Fibroblast of lung (primary cell): ENCODE measurements around the gene BEND2. TPM values are rescaled to one million over a fixed set of nuclear protein-coding genes. Genes with fewer than 3 reads are reported as not detected.

Experiments used
- DNase-seq, 2 donors: peaks; one replicate each; pipeline versions ENCODE4 v3.0.0 to v3.0.0-alpha.2; 2010; ENCODE audit warnings: low read depth in 2 of 2
- H2AFZ ChIP-seq: 2 replicates; pipeline ENCODE4 v1.5.1; 2012; ENCODE audit warnings: low read length, control low read depth, inconsistent platforms
- H3K27ac ChIP-seq: 2 replicates; pipeline ENCODE4 v1.5.1; 2011; ENCODE audit warnings: low read length, control low read depth; ENCODE audit not compliant: insufficient read depth
- H3K27me3 ChIP-seq: 2 replicates; pipeline ENCODE4 v1.5.1; 2011; ENCODE audit warnings: mild to moderate bottlenecking, low read length; ENCODE audit not compliant: control insufficient read depth, insufficient read depth
- H3K36me3 ChIP-seq: 2 replicates; pipeline ENCODE4 v1.5.1; 2011; ENCODE audit warnings: low read length; ENCODE audit not compliant: control insufficient read depth, insufficient read depth
- H3K4me1 ChIP-seq: 2 replicates; pipeline ENCODE4 v1.5.1; 2011; ENCODE audit warnings: low read length; ENCODE audit not compliant: control insufficient read depth, insufficient read depth; ENCODE audit errors: extremely low read depth
- H3K4me2 ChIP-seq: 2 replicates; pipeline ENCODE4 v1.5.1; 2011; ENCODE audit warnings: low read length, control low read depth; ENCODE audit not compliant: insufficient read depth; ENCODE audit errors: extremely low read depth
- H3K4me3 ChIP-seq, 4 experiments: fragments of 200-600 bp in 1 of 4; sonication (generic) in 1 of 4; replicated peaks in 1 of 4; 2 replicates each; pipeline ENCODE4 v1.5.1; 2011 to 2016; ENCODE audit warnings: low read length in 4 of 4, low read depth in 3 of 4, mild to moderate bottlenecking in 3 of 4, control low read depth in 2 of 4, inconsistent platforms in 1 of 4, mixed read lengths in 1 of 4; ENCODE audit not compliant: insufficient read depth in 1 of 4; ENCODE audit errors: control extremely low read depth in 1 of 4
- H3K79me2 ChIP-seq: 2 replicates; pipeline ENCODE4 v1.5.1; 2012; ENCODE audit warnings: mild to moderate bottlenecking, low read length, inconsistent platforms; ENCODE audit not compliant: control insufficient read depth, insufficient read depth
- H3K9ac ChIP-seq: 2 replicates; pipeline ENCODE4 v1.5.1; 2011; ENCODE audit warnings: mild to moderate bottlenecking, low read length, control low read depth; ENCODE audit not compliant: insufficient read depth
- H3K9me3 ChIP-seq: 2 replicates; pipeline ENCODE4 v1.5.1; 2012; ENCODE audit warnings: low read depth, low read length; ENCODE audit not compliant: control insufficient read depth, insufficient read depth
- H4K20me1 ChIP-seq: 2 replicates; pipeline ENCODE4 v1.5.1; 2011; ENCODE audit warnings: low read length; ENCODE audit not compliant: control insufficient read depth, insufficient read depth; ENCODE audit errors: extremely low read depth
- CTCF ChIP-seq, 2 donors: IDR thresholded peaks in 1 of 2; conservative IDR thresholded peaks in 1 of 2; 1 replicate in 1 of 2; 2 replicates in 1 of 2; pipeline ENCODE4 v1.5.1; 2011 to 2012; ENCODE audit warnings: low read length in 2 of 2, control low read depth in 1 of 2, inconsistent platforms in 1 of 2, low read depth in 1 of 2, mild to moderate bottlenecking in 1 of 2
- EZH2 ChIP-seq: IDR thresholded peaks from 2 replicates; pipeline ENCODE4 v1.5.1; 2012; ENCODE audit warnings: low read length, control low read depth, mild to moderate bottlenecking; ENCODE audit errors: missing control alignments
- polyA plus RNA-seq, 2 donors: library from polyadenylated mRNA; depleted of rRNA in 1 of 2; stranded (reverse) in 1 of 2; unstranded in 1 of 2; fragments of >200 nt; gene quantifications; 2 replicates each; pipeline ENCODE4 v1.2.1, GENCODE V29; 2011 to 2012; ENCODE audit warnings: missing spikeins in 1 of 2
- total RNA-seq: library from RNA; depleted of rRNA; stranded (reverse); fragments of >200 nt; gene quantifications from 2 replicates; pipeline ENCODE4 v1.2.1, GENCODE V29; 2014

BEND2 gene
- total and polyA plus RNA-seq, 2 donors (not counting 1 experiment from before 2014, with no cell fraction given) = not detected

DNA sequence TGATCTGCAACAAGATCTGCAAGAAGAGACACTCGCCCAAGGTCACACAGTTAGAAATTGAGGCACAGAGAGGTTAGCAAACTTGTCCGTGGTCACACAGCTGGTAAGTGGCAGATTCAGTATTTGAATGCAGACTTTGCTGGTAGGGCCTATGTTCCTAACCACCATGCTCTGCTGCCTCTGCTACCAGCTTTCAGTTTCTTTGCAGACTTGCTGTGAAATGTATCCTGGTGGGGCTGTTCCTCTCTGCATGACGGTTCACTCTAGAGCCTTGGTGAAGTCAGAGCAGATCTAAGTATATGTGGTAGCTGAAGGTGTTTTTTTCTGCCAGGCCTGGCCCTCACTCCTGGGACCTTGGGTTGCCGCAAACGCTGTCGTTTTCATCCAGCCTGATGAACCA is 87.1 kb downstream of the BEND2 start:
- Histone ChIP-seq H3K4me1 (no peaks in the 10 kb centered on the region), H3K9me3 (no peaks in the 10 kb centered on the region), H3K79me2 (no peaks in the 10 kb centered on the region), H3K36me3 (no peaks in the 10 kb centered on the region), H2AFZ (no peak overlapping the region), H4K20me1 (no peaks in the 10 kb centered on the region), H3K4me2 (no peak overlapping the region), H3K27me3 (no peaks in the 10 kb centered on the region), H3K9ac (no peak overlapping the region), H3K4me3 (no peak overlapping the region), H3K27ac (no peak overlapping the region)
- TF ChIP-seq CTCF (conservative IDR thresholded peaks at IDR 0.05 in 1 of 2, IDR thresholded peaks at IDR 0.05 in 1 of 2; ENCODE audit: low read depth in 1 of 2, low read length in 2 of 2) (no peak), EZH2 (no peak)
- DNase-seq = no peak

- no peaks in the 10 kb centered on the region for H3K36me3 ChIP-seq
- H3K4me3 ChIP-seq = no peak overlapping the region
- no peak overlapping the region for H3K27ac ChIP-seq
- no peaks in the 10 kb centered on the region for H3K79me2 ChIP-seq
- no peak overlapping the region for H2AFZ ChIP-seq
- no peak for DNase-seq
- H3K27me3 ChIP-seq = no peaks in the 10 kb centered on the region
- H3K4me2 ChIP-seq = no peak overlapping the region
- TF ChIP-seq EZH2 = no peak
- no peak for TF ChIP-seq CTCF (conservative IDR thresholded peaks at IDR 0.05 in 1 of 2, IDR thresholded peaks at IDR 0.05 in 1 of 2; ENCODE audit: low read depth in 1 of 2, low read length in 2 of 2)
- H4K20me1 ChIP-seq = no peaks in the 10 kb centered on the region
- no peak overlapping the region for H3K9ac ChIP-seq
- H3K9me3 ChIP-seq = no peaks in the 10 kb centered on the region
- no peaks in the 10 kb centered on the region for H3K4me1 ChIP-seq
Measured at GRCh38 chrX:18129690-18130089, 91.0 kb downstream of the BEND2 start.

GRCh38 chrX:18126971-18127370 is 93.7 kb downstream of the BEND2 start:
- Histone ChIP-seq H3K4me1 (no peaks in the 10 kb centered on the region), H3K36me3 (no peaks in the 10 kb centered on the region), H4K20me1 (no peaks in the 10 kb centered on the region), H2AFZ (no peak overlapping the region), H3K9ac (no peak overlapping the region), H3K79me2 (no peaks in the 10 kb centered on the region), H3K9me3 (no peaks in the 10 kb centered on the region), H3K4me2 (no peak overlapping the region), H3K27me3 (no peaks in the 10 kb centered on the region), H3K27ac (no peak overlapping the region), H3K4me3 (no peak overlapping the region)
- no peak for TF ChIP-seq CTCF (conservative IDR thresholded peaks at IDR 0.05 in 1 of 2, IDR thresholded peaks at IDR 0.05 in 1 of 2; ENCODE audit: low read depth in 1 of 2, low read length in 2 of 2)
- no peak for TF ChIP-seq EZH2
- DNase-seq = no peak
